ENCODE data around the gene TMX2. TPM values are rescaled to one million over a fixed set of nuclear protein-coding genes. Genes with fewer than 3 reads are reported as not detected.
"Not testable (repeated sequence)": the region's sequence is repeated elsewhere in the genome, so short reads cannot be mapped to it uniquely, and the experiment has no call there.

Gene TMX2, protein sequence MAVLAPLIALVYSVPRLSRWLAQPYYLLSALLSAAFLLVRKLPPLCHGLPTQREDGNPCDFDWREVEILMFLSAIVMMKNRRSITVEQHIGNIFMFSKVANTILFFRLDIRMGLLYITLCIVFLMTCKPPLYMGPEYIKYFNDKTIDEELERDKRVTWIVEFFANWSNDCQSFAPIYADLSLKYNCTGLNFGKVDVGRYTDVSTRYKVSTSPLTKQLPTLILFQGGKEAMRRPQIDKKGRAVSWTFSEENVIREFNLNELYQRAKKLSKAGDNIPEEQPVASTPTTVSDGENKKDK
- 42.1 and 55.6 TPM in 2 replicates for total RNA-seq

DNA sequence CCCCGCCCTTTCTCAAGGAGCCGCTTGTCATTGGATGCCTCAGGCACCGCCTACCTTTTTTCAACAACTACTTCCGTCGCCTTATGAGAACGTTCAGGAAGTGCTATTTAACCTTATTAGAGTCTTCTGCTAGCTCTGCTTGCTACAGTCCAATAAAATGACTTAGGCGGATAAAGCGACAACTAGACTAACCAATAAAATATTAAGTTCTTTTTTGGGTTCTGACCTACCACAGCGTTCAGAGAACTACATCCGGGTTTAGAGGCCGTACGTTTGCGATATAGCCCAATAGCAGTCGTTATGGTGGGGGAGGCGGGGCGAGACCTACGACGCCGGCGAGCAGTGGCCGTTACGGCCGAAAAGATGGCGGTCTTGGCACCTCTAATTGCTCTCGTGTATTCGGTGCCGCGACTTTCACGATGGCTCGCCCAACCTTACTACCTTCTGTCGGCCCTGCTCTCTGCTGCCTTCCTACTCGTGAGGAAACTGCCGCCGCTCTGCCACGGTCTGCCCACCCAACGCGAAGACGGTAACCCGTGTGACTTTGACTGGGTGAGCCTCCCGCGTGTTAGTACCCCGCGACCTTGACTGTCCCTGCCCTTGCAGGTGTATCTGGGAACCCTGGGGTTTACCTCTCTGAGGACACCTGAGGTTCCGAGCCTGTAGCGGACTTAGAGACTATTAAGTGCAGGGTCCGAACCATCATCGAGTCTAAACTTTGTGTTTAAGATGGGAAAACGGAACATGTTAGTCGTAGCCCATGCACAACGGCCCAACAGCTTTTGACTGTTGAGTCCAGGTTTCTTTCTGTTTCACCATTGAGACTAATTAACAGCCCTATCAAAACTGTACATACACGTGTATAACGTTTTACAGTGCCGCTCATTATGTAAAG lies at the start of gene TMX2:
TSS of gene TMX2 (plus strand) at position 338 of the 895 bp plus-strand sequence. CDS start at position 364, 26 bp downstream.
- peak; percentile 99 to 100 for DNase-seq (ENCODE audit: low read depth in 2 of 2)

DNA sequence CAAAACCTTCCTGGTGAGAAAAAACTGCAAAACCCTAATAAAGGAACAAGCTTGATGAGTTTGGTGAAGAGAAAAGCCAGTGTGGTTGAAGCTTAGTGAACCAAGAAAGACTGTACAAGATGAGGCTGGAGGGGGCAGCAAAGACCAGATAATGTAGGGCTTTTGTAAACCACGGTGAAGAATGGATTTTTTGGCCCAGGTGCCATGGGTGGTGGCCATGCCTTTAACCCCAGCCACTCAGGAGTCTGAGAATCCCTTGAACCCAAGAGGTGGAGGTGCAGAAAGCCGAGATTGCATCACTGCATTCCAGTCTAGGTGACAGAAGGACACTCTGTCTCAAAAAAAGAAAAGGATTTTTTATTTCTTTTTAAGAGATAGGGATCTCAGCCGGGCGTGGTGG lies 49.5 kb upstream of the TMX2 start:
- DNase-seq (ENCODE audit: low read depth in 2 of 2): peak in 1 of 2 donors; percentile 24

- DNase-seq (ENCODE audit: low read depth in 2 of 2): no peak
These were observed 48.4 kb upstream of the TMX2 start for GRCh38 chr11:57663975-57664374.

- peak; percentile 99 for DNase-seq (ENCODE audit: low read depth in 2 of 2)
These were observed 45.2 kb upstream of the TMX2 start for GRCh38 chr11:57667117-57667735.

DNA sequence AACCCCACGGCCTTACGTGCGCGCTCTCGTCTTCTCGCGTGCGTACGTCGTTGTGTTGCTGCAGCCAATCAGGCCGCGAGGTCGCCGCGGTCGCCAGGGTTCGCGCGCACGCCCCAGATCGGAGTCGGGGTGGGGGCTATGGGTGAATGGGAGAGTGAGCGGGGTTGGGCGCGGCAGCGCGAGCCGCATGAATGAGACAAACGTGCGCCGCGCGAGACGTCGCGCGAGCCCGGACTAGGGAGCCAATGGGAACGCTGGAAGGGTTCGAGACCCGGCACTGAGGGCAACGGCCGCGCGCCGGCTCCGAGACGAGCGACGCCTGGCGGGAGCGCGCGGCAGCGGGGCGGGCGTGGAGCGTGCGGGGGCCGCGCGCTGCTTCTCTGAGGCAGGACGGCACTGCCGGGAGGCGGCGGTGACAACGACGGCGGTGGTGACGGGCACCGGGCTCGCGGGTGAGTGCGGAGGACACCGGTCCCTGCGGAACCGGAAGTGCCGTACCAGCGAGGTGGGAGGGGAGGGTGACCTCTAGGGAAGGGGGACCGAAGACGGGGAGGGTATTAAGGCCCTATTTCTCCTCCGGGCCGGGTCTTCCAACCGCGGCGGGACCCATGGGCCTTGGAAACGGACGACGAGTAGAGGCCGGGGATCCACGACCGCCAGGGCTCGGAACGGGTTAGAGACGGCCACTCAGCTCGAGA lies 44.5 kb upstream of the TMX2 start, which contains the start of gene ZDHHC5:
TSS of gene ZDHHC5 (plus strand) at position 379 of the 698 bp plus-strand sequence. CDS start 4,977 bp downstream, outside the sequence.
- DNase-seq (ENCODE audit: low read depth in 2 of 2): peak; percentile 99 to 100

- DNase-seq (ENCODE audit: low read depth in 2 of 2): peak; percentile 29 to 45
These were observed 44.0 kb upstream of the TMX2 start for GRCh38 chr11:57668434-57668782.

DNA sequence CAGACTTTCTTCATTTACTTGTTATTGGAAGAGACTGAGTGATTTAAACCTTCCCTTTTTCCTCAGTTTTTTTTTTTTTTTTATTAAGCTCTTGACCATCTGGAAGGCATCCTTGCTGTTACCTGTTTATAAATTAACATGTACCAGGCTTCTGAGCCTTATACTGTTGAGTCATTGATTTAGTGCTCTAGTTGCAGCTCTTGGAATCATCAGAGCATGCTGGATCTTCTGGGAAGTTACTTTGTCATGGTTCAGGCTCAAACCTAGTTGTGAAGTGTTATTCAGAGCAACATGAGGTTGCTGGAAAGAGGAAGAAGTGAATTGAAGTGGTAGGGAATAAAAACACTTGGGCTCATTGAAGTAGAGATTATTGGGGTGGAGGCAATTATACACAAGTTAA lies 38.1 kb upstream of the TMX2 start:
- DNase-seq (ENCODE audit: low read depth in 2 of 2): no peak

DNA sequence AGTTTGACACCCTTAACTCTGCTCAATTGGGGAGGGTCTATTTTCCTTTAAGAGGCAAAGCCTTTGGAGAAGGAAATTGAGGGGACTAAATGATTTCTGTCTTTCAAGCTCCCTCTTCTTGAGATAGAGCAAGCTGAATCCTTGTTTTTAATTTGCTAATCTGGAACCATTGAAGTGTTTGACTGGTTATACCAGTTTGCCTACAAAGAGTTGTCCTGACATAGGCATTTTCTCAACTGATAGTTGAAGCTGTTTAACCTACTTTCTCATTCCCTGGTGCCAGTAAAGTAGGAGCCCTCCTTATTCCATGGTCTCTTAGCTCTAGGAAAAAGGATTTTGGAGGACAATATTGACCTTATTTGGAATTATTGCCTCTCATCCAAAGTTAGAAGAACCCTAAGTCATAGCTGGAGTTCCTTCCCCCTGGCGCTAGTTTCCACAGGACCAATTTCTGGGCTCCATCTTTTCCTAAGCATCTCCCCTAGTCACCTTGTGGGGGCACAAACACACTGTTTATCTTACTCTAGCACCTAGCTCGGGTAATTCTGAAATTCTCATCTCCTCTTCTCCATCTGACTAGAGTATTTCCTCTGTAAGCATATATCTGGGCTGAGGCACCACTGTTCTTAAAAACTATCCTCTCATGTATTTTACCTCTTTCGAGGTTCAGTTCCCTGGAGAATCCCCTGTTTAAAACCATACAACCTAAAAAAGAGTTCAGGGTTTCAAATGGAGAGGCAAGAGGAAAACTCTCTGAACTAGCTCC lies 37.0 kb upstream of the TMX2 start:
- no peak for DNase-seq (ENCODE audit: low read depth in 2 of 2)

DNA sequence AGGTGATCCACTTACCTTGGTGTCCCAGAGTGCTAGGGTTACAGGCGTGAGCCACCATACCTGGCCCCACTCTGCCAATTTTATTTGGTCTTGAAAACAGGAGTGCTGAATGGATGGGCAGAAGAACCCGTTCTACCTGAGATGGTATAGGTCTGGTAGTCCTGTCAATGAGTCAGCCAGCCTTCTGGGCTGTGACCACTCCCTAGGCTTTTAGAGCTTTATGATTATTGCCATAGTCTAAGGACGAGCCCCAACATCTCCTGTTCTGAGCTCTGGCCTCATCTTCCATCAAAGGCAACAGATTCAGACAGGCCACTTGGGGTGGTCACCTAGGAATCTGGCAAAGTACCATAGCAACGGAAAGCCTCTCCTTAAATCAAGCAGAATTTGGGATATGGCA lies 33.0 kb upstream of the TMX2 start:
- no peak for DNase-seq (ENCODE audit: low read depth in 2 of 2)

GRCh38 chr11:57680552-57680874 lies 31.9 kb upstream of the TMX2 start:
- peak in 1 of 2 donors; percentile 36 for DNase-seq (ENCODE audit: low read depth in 2 of 2)

- no peak for DNase-seq (ENCODE audit: low read depth in 2 of 2)
These were observed 31.2 kb upstream of the TMX2 start for GRCh38 chr11:57681168-57681567.

DNA sequence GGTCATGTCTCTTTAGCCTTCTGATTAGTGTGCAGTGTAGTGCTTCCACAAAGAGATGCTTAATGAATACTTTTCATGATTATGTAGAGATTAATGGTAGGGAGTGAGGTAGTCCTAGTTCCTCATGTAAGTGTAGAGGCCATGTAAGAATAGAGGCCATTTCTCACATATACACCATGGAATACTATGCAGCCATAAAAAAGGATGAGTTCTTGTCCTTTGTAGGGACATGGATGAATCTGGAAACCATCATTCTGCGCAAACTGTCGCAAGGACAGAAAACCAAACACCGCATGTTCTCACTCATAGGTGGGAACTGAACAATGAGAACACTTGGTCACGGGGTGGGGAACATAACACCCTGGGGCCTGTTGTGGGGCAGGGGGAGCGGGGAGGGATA lies 21.9 kb upstream of the TMX2 start:
- DNase-seq (ENCODE audit: low read depth in 2 of 2): not testable (repeated sequence)

DNA sequence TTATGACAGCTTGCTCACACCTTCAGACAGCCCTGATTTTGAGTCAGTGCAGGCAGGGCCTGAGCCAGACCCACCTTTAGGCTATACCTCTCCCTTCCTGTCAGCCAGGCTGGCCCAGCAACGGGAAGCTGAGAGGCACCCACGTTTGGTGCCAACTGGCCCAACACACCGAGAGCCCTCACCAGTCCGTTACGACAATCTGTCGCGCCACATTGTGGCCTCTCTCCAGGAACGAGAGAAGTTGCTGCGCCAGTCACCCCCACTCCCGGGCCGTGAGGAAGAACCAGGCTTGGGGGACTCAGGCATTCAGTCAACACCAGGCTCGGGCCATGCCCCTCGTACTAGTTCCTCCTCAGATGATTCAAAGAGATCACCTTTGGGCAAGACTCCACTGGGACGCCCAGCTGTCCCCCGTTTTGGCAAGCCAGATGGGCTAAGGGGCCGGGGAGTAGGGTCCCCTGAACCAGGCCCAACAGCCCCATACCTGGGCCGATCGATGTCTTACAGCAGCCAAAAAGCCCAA lies 13.5 kb upstream of the TMX2 start:
- no peak for DNase-seq (ENCODE audit: low read depth in 2 of 2)

DNA sequence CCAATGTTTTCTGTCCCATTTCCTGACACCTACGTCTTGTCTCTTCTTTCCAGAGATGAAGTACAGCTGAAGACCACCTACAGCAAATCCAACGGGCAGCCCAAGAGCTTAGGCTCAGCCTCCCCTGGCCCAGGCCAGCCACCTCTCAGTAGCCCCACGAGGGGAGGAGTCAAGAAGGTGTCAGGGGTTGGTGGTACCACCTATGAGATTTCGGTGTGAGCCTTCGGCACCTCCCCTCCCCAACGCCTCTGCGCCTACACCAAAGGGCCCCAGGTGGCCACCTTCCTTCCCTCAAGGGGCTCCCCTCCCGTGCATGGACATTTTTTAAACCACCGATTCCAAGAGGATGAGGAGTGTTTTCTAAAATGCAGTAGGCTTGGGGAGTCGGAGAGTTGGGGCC lies 12.6 kb upstream of the TMX2 start:
- DNase-seq (ENCODE audit: low read depth in 2 of 2): no peak

DNA sequence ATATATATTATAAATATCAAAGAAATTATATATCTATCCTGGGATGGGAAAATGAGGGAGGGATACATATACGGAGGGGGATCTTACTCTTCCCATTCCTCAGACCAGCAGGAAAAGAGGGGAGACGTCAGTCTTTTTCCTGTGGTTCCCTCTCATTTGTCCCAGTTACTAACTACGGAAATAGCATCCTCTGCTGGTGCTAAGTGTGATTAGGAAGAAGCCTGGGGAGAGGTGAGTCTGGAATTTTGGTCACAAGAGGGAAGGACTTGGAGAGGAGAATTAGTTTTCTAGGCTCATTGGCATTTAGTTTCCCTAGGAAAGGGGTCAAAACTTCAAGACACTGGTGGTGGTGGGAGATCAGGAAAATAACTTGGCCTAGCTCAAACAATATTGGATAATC lies 12.0 kb upstream of the TMX2 start:
- DNase-seq (ENCODE audit: low read depth in 2 of 2): no peak

DNA sequence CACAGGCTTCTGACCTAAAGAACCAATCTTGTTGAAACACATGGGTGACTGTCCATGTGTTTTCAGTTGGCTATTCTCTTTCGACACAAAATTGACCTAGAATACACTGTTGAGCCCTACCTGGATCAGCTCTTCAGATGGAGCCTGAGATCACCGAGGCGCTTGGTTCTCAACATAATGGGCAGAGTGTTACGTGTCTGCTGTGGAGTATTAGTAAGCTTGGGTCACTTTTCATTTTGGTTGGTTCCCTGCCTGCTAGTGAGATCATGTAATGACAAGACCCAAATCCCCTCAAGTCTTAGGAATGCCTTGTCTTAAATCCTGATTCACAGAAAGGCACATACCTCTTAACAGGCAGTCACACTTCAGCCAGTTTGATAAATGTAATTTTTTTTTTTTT lies 9.1 kb upstream of the TMX2 start:
- DNase-seq (ENCODE audit: low read depth in 2 of 2): no peak

DNA sequence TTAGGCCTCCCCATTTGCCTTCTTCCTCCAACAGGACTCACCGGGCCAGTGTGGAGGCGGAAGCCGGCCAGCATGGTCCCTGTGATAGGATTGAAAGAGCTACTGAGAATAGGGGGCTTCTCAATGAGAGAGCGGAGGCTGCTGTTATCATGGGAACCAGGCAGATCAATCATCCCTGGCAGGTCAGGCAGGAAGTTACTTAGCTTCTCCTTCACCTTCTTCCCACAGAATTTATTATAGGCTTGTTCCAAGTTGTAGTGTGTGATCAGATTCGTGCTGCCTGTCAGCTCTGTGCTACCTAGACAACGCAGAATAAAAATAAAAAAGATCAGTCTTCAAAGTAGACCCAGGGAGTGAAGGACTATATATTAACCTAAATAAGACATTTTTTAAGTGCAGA lies 7.5 kb upstream of the TMX2 start:
- no peak for DNase-seq (ENCODE audit: low read depth in 2 of 2)

GRCh38 chr11:57705432-57705831 lies 7.0 kb upstream of the TMX2 start:
- not testable (repeated sequence) for DNase-seq (ENCODE audit: low read depth in 2 of 2)

GRCh38 chr11:57709802-57710367 lies 2.5 kb upstream of the TMX2 start:
- no peak for DNase-seq (ENCODE audit: low read depth in 2 of 2)
